Endothelial cell of umbilical vein (primary cell): Measurements from ENCODE around the gene PRKAG1. TPM values are rescaled to one million over a fixed set of nuclear protein-coding genes. Genes with fewer than 3 reads are reported as not detected.

ENCODE experiments used
- BruUV-seq: library from RNA; stranded (reverse); fragments of 400-500 nt; replicated peaks from 2 replicates; lab custom pipeline; 2021; lab: Mats Ljungman, UMichigan
- CTCF ChIA-PET: fragments of 300-600, 350-600 bp; sonication (Branson Sonifier 250); formaldehyde crosslinking; loops from one replicate; lab custom pipeline; 2021; ENCODE audit warnings: antibody characterized with exemption, inconsistent platforms; lab: Charles Lee
- POLR2A ChIA-PET: fragments of 300-600, 350-600 bp; sonication (Branson Sonifier 250); formaldehyde crosslinking; loops from one replicate; lab custom pipeline; 2021; ENCODE audit warnings: antibody characterized with exemption, inconsistent platforms; lab: Charles Lee
- DNase-seq: peaks from one replicate; pipeline ENCODE4 v3.0.0-alpha.2; 2011; ENCODE audit warnings: low read depth, low spot score
- FAIRE-seq: peaks from 2 replicates; lab custom pipeline; 2011; peaks lifted over from hg19 to GRCh38; lab: Jason Lieb, UNC
- H2AFZ ChIP-seq: 2 replicates; pipeline ENCODE4 v1.6.0; 2012; ENCODE audit warnings: low read depth, low read length, control low read depth, inconsistent platforms
- H3K27ac ChIP-seq: 2 replicates; pipeline ENCODE4 v1.5.1; 2011; ENCODE audit warnings: low read depth, mild to moderate bottlenecking, control low read depth, low read length, moderate library complexity; ENCODE audit not compliant: insufficient read depth
- H3K27me3 ChIP-seq, 2 experiments: 2 replicates each; pipeline versions ENCODE4 v1.6.0 to v1.6.1; 2011; ENCODE audit warnings: low read length in 2 of 2, mixed read lengths in 1 of 2; ENCODE audit not compliant: control insufficient read depth in 2 of 2, insufficient read depth in 2 of 2
- H3K36me3 ChIP-seq, 2 experiments: 2 replicates in 1 of 2; 3 replicates in 1 of 2; pipeline ENCODE4 v1.5.1; 2011; ENCODE audit warnings: low read length in 2 of 2, mild to moderate bottlenecking in 1 of 2, moderate library complexity in 1 of 2; ENCODE audit not compliant: control insufficient read depth in 2 of 2, insufficient read depth in 2 of 2; ENCODE audit errors: extremely low read depth in 1 of 2
- H3K4me1 ChIP-seq: 3 replicates; pipeline ENCODE4 v1.5.1; 2011; ENCODE audit warnings: mild to moderate bottlenecking, low read length; ENCODE audit not compliant: control insufficient read depth, insufficient read depth; ENCODE audit errors: extremely low read depth
- H3K4me2 ChIP-seq: 2 replicates; pipeline ENCODE4 v1.6.1; 2011; ENCODE audit warnings: low read length, control low read depth, mixed read lengths; ENCODE audit not compliant: insufficient read depth
- H3K4me3 ChIP-seq, 3 experiments: fragments of 200-600 bp in 1 of 3; sonication (generic), shearing (Covaris generic) in 1 of 3; replicated peaks in 1 of 3; 2 replicates each; pipeline ENCODE4 v1.5.1; 2011 to 2016; ENCODE audit warnings: control low read depth in 3 of 3, low read length in 3 of 3, mild to moderate bottlenecking in 2 of 3, inconsistent platforms in 1 of 3, low read depth in 1 of 3, moderate library complexity in 1 of 3; ENCODE audit not compliant: insufficient read depth in 1 of 3
- H3K79me2 ChIP-seq: 2 replicates; pipeline ENCODE4 v1.6.0; 2012; ENCODE audit warnings: low read length, inconsistent platforms; ENCODE audit not compliant: control insufficient read depth, insufficient read depth
- H3K9ac ChIP-seq: replicated peaks from 2 replicates; pipeline ENCODE3; 2011; ENCODE audit warnings: low read length, control low read depth; ENCODE audit not compliant: insufficient read depth; ENCODE audit errors: extremely low read depth
- H3K9me1 ChIP-seq: replicated peaks from 3 replicates; pipeline ENCODE4 v1.6.0; 2011; ENCODE audit warnings: mild to moderate bottlenecking, low read length; ENCODE audit not compliant: control insufficient read depth, insufficient read depth; ENCODE audit errors: extremely low read depth
- H3K9me3 ChIP-seq: replicated peaks from 2 replicates; pipeline ENCODE4 v1.5.1; 2012; ENCODE audit warnings: low read length, inconsistent platforms; ENCODE audit not compliant: control insufficient read depth, insufficient read depth
- H4K20me1 ChIP-seq: replicated peaks from 2 replicates; pipeline ENCODE3; 2011; ENCODE audit warnings: mild to moderate bottlenecking, low read length; ENCODE audit not compliant: control insufficient read depth, insufficient read depth; ENCODE audit errors: extremely low read depth
- CTCF ChIP-seq, 2 donors: IDR thresholded peaks; 1 replicate in 1 of 2; 2 replicates in 1 of 2; pipeline ENCODE4 v1.5.1; 2011; ENCODE audit warnings: low read length in 2 of 2, mild to moderate bottlenecking in 2 of 2, moderate library complexity in 2 of 2, control low read depth in 1 of 2, inconsistent platforms in 1 of 2, low read depth in 1 of 2; ENCODE audit not compliant: insufficient read depth in 1 of 2; ENCODE audit errors: extremely low read depth in 1 of 2
- FOS ChIP-seq: IDR thresholded peaks from 2 replicates; pipeline ENCODE4 v1.6.1; 2011; ENCODE audit warnings: mild to moderate bottlenecking, low read length, moderate library complexity, borderline replicate concordance; ENCODE audit not compliant: insufficient read depth
- GATA2 ChIP-seq: IDR thresholded peaks from 2 replicates; pipeline ENCODE4 v1.7.0; 2011; ENCODE audit warnings: low read depth, mild to moderate bottlenecking, moderate library complexity, mixed read lengths, low read length; ENCODE audit not compliant: insufficient read length, insufficient read depth
- JUN ChIP-seq: IDR thresholded peaks from 2 replicates; pipeline ENCODE4 v1.6.1; 2011; ENCODE audit warnings: borderline replicate concordance, low read depth; ENCODE audit not compliant: insufficient read length, insufficient read depth
- POLR2A ChIP-seq: IDR thresholded peaks from 2 replicates; pipeline ENCODE4 v1.6.1; 2012; ENCODE audit warnings: low read depth, mild to moderate bottlenecking, control low read depth, low read length
- dilution Hi-C: fragments of 300-500 bp; cut with MboI; formaldehyde crosslinking; loops from one replicate; pipeline ENCODE4 v1.15.0; 2019; ENCODE audit warnings: low sequenced_read_pairs; ENCODE audit not compliant: extremely low pct_ligation_motif_present
- intact Hi-C: fragments of 100-400 bp; cut with micrococcal nuclease; formaldehyde crosslinking; loops from one replicate; pipeline ENCODE4 v1.10.0; 2022
- polyA plus RNA-seq, 4 experiments: library from polyadenylated mRNA; depleted of rRNA in 3 of 4; stranded (reverse) in 3 of 4; unstranded in 1 of 4; fragments of >200 nt; gene quantifications; 2 replicates each; pipeline versions ENCODE4 v1.2.1 to v1.2.3, GENCODE V29; 2011 to 2012; ENCODE audit warnings: missing spikeins in 1 of 4
- total RNA-seq: library from RNA; stranded (reverse); gene quantifications from 2 replicates; pipeline ENCODE4 v1.2.3, GENCODE V29; 2021

PRKAG1 gene
- total and polyA plus RNA-seq, 2 donors (not counting 3 experiments of a cell fraction or from before 2014, with no cell fraction given): 52.1 to 54.9 TPM

GRCh38 chr12:48982397-48983080, 36.0 kb downstream of the PRKAG1 start:
- ChIA-PET POLR2A (interaction anchor here (0.6 kb wide), 1 partner anchor 286 kb away, joined by 15 read pairs; no protein-coding TSS in a partner anchor), CTCF (interaction anchor here (1.1 to 11.2 kb wide), 4 partner anchors 9 to 91 kb away, joined by 3 to 175 read pairs (median 6); partner anchors contain the start of gene DDN)
- Histone ChIP-seq H3K9me1 (no peaks in the 10 kb centered on the region), H3K4me2 (no peak overlapping the region), H3K9me3 (no peaks in the 10 kb centered on the region), H3K79me2 (no peaks in the 10 kb centered on the region), H3K4me1 (peaks cover 13% of the 10 kb centered on the region), H3K27me3 (peaks cover 81 to 94% of the 10 kb centered on the region in 2 experiments), H3K27ac (no peak overlapping the region), H3K9ac (no peak overlapping the region), H3K4me3 (no peak overlapping the region), H3K36me3 (no peaks in the 10 kb centered on the region), H2AFZ (no peak overlapping the region), H4K20me1 (no peaks in the 10 kb centered on the region)
- no TSS peak for BruUV-seq
- no peak for TF ChIP-seq JUN
- no peak for TF ChIP-seq GATA2
- no peak for TF ChIP-seq CTCF (IDR thresholded peaks at IDR 0.05; ENCODE audit: extremely low read depth in 1 of 2, insufficient read depth in 1 of 2, low read depth in 1 of 2, low read length in 2 of 2)
- TF ChIP-seq POLR2A: no peak
- DNase-seq (no peak), FAIRE-seq (no peak)
- intact Hi-C loops (no loop called here), dilution Hi-C loops (no loop called here)

GRCh38 chr12:48981757-48982157, 36.8 kb downstream of the PRKAG1 start:
- POLR2A ChIA-PET: no interaction called here
- Histone ChIP-seq H3K4me1 (peaks cover 13% of the 10 kb centered on the region), H2AFZ (no peak overlapping the region)

More at GRCh38 chr12:48981757-48982157, 36.8 kb downstream of the PRKAG1 start:
- no TSS peak for BruUV-seq
- TF ChIP-seq FOS (no peak), JUN (no peak), GATA2 (no peak)
- H3K36me3 ChIP-seq: no peaks in the 10 kb centered on the region
- CTCF ChIA-PET: interaction anchor here (0.6 to 11.2 kb wide), 6 partner anchors 13 to 91 kb away, joined by 3 to 175 read pairs (median 5); partner anchors contain the start of genes DDN and FKBP11
- H3K4me3 ChIP-seq: no peak overlapping the region
- FAIRE-seq: no peak
- no peaks in the 10 kb centered on the region for H4K20me1 ChIP-seq
- no peaks in the 10 kb centered on the region for H3K9me1 ChIP-seq
- no peak overlapping the region for H3K9ac ChIP-seq
- dilution Hi-C loops (no loop called here), intact Hi-C loops (no loop called here)
- no peaks in the 10 kb centered on the region for H3K79me2 ChIP-seq
- no peaks in the 10 kb centered on the region for H3K9me3 ChIP-seq
- H3K27ac ChIP-seq: no peak overlapping the region
- H3K27me3 ChIP-seq: peaks cover 82 to 91% of the 10 kb centered on the region in 2 experiments
- no peak for DNase-seq
- H3K4me2 ChIP-seq: no peak overlapping the region
